H9 (cell line): ENCODE data around the gene ZDHHC1. TPM values are rescaled to one million over a fixed set of nuclear protein-coding genes. Genes with fewer than 3 reads are reported as not detected.

ENCODE experiments used
- DNase-seq: peaks from one replicate; pipeline ENCODE4 v3.0.0-alpha.2; 2017
- H2AFZ ChIP-seq: one replicate; pipeline ENCODE4 v1.6.1; 2013; ENCODE audit warnings: mild to moderate bottlenecking, low read length, control low read depth, moderate library complexity
- H2AK5ac ChIP-seq: 2 replicates; pipeline ENCODE4 v1.6.1; 2013; ENCODE audit warnings: low read length, control low read depth, mixed read lengths; ENCODE audit not compliant: insufficient read length
- H2BK120ac ChIP-seq: one replicate; pipeline ENCODE4 v1.6.1; 2013; ENCODE audit warnings: low read depth, mild to moderate bottlenecking, low read length, control low read depth, inconsistent platforms; ENCODE audit not compliant: poor library complexity, severe bottlenecking
- H2BK12ac ChIP-seq: 2 replicates; pipeline ENCODE4 v1.6.1; 2013; ENCODE audit warnings: low read length, control low read depth, mixed read lengths, low read depth; ENCODE audit not compliant: insufficient read length
- H2BK15ac ChIP-seq: 2 replicates; pipeline ENCODE4 v1.6.1; 2013; ENCODE audit warnings: low read depth, low read length, control low read depth
- H2BK20ac ChIP-seq: one replicate; pipeline ENCODE4 v1.6.1; 2013; ENCODE audit warnings: low read depth, mild to moderate bottlenecking, low read length, control low read depth, inconsistent platforms; ENCODE audit not compliant: poor library complexity, severe bottlenecking
- H2BK5ac ChIP-seq: 2 replicates; pipeline ENCODE4 v1.6.1; 2013; ENCODE audit warnings: low read length, control low read depth, mixed read lengths; ENCODE audit not compliant: insufficient read length
- H3K14ac ChIP-seq: 2 replicates; pipeline ENCODE4 v1.6.1; 2013; ENCODE audit warnings: low read length, control low read depth; ENCODE audit not compliant: insufficient read depth
- H3K18ac ChIP-seq: 2 replicates; pipeline ENCODE4 v1.6.1; 2013; ENCODE audit warnings: low read depth, mild to moderate bottlenecking, mixed read lengths, low read length, control low read depth; ENCODE audit not compliant: insufficient read length
- H3K23ac ChIP-seq: 2 replicates; pipeline ENCODE4 v1.6.1; 2013; ENCODE audit warnings: low read length, control low read depth, mixed read lengths, low read depth; ENCODE audit not compliant: insufficient read length
- H3K23me2 ChIP-seq: 2 replicates; pipeline ENCODE4 v1.6.1; 2013; ENCODE audit warnings: low read depth, mild to moderate bottlenecking, mixed read lengths, low read length, control low read depth; ENCODE audit not compliant: insufficient read length, poor library complexity, severe bottlenecking
- H3K27ac ChIP-seq: 2 replicates; pipeline ENCODE4 v1.5.1; 2013; ENCODE audit warnings: low read length, control low read depth, mixed read lengths, low read depth; ENCODE audit not compliant: insufficient read length
- H3K27me3 ChIP-seq: 2 replicates; pipeline ENCODE4 v1.6.1; 2013; ENCODE audit warnings: low read length, control low read depth, inconsistent platforms; ENCODE audit not compliant: insufficient read depth
- H3K4ac ChIP-seq: 2 replicates; pipeline ENCODE4 v1.6.1; 2013; ENCODE audit warnings: low read depth, mild to moderate bottlenecking, control low read depth, inconsistent platforms, low read length, moderate library complexity
- H3K4me1 ChIP-seq: 2 replicates; pipeline ENCODE4 v1.6.1; 2013; ENCODE audit warnings: low read length, control low read depth, inconsistent platforms; ENCODE audit not compliant: insufficient read depth
- H3K4me2 ChIP-seq: 2 replicates; pipeline ENCODE4 v1.6.1; 2013; ENCODE audit warnings: low read length, control low read depth, mixed read lengths; ENCODE audit not compliant: insufficient read length, insufficient read depth
- H3K56ac ChIP-seq: 2 replicates; pipeline ENCODE4 v1.6.1; 2013; ENCODE audit warnings: low read depth, mild to moderate bottlenecking, mixed read lengths, low read length, control low read depth; ENCODE audit not compliant: insufficient read length
- H3K79me1 ChIP-seq: 2 replicates; pipeline ENCODE4 v1.6.1; 2013; ENCODE audit warnings: low read depth, mild to moderate bottlenecking, moderate library complexity, low read length, control low read depth, inconsistent platforms; ENCODE audit not compliant: insufficient read depth, poor library complexity, severe bottlenecking
- H3K79me2 ChIP-seq: 2 replicates; pipeline ENCODE4 v1.6.1; 2013; ENCODE audit warnings: low read length, control low read depth, inconsistent platforms; ENCODE audit not compliant: insufficient read depth
- H3K9ac ChIP-seq: 2 replicates; pipeline ENCODE4 v1.6.1; 2013; ENCODE audit warnings: low read length, control low read depth, mixed read lengths; ENCODE audit not compliant: insufficient read length; ENCODE audit errors: extremely low read depth
- H3K9me3 ChIP-seq: one replicate; pipeline ENCODE4 v1.6.1; 2013; ENCODE audit warnings: low read depth, low read length, inconsistent platforms; ENCODE audit not compliant: control insufficient read depth
- H3T11ph ChIP-seq: one replicate; pipeline ENCODE4 v1.6.1; 2013; ENCODE audit warnings: mild to moderate bottlenecking, low read length, control low read depth, inconsistent platforms
- H4K20me1 ChIP-seq: one replicate; pipeline ENCODE4 v1.6.1; 2013; ENCODE audit not compliant: control insufficient read depth, insufficient read length, insufficient read depth
- H4K5ac ChIP-seq: 2 replicates; pipeline ENCODE4 v1.6.1; 2013; ENCODE audit warnings: low read depth, mild to moderate bottlenecking, mixed read lengths, low read length, control low read depth; ENCODE audit not compliant: insufficient read length
- H4K8ac ChIP-seq: replicated peaks from 2 replicates; pipeline ENCODE4 v1.6.1; 2013; ENCODE audit warnings: low read length, control low read depth, mixed read lengths, low read depth; ENCODE audit not compliant: insufficient read length
- H4K91ac ChIP-seq: 2 replicates; pipeline ENCODE4 v1.6.1; 2013; ENCODE audit warnings: low read depth, mild to moderate bottlenecking, moderate library complexity, mixed read lengths, low read length, control low read depth; ENCODE audit not compliant: insufficient read length
- H3K27ac Mint-ChIP-seq, 3 experiments: 2 replicates in 2 of 3; 3 replicates in 1 of 3; pipeline ENCODE4 v1.8.0; 2020 to 2021; ENCODE audit warnings: mixed read lengths in 3 of 3, mild to moderate bottlenecking in 1 of 3, moderate library complexity in 1 of 3
- H3K27me3 Mint-ChIP-seq: 2 replicates; pipeline ENCODE4 v1.8.0; 2021; ENCODE audit warnings: low read depth, mild to moderate bottlenecking, moderate library complexity, mixed read lengths
- H3K36me3 Mint-ChIP-seq, 3 experiments: 2 replicates in 2 of 3; 3 replicates in 1 of 3; pipeline ENCODE4 v1.8.0; 2020 to 2021; ENCODE audit warnings: low read depth in 3 of 3, mixed read lengths in 3 of 3; ENCODE audit not compliant: insufficient read depth in 1 of 3
- H3K4me1 Mint-ChIP-seq, 2 experiments: 2 replicates each; pipeline ENCODE4 v1.8.0; 2020; ENCODE audit warnings: mixed read lengths in 2 of 2
- H3K4me3 Mint-ChIP-seq, 2 experiments: 2 replicates in 1 of 2; 3 replicates in 1 of 2; pipeline ENCODE4 v1.8.0; 2020 to 2021; ENCODE audit warnings: mild to moderate bottlenecking in 2 of 2, mixed read lengths in 2 of 2, moderate library complexity in 1 of 2
- H3K9me3 Mint-ChIP-seq, 2 experiments: 2 replicates in 1 of 2; 3 replicates in 1 of 2; pipeline ENCODE4 v1.8.0; 2020; ENCODE audit warnings: mild to moderate bottlenecking in 2 of 2, mixed read lengths in 2 of 2, moderate library complexity in 1 of 2
- CTCF ChIP-seq: fragments of 200-600 bp; sonication (generic); conservative IDR thresholded peaks from 3 replicates; pipeline ENCODE4 v1.8.0; 2021; ENCODE audit warnings: antibody characterized with exemption, mild to moderate bottlenecking
- WGBS: extraction: QIAGEN DNeasy Blood & Tissue Kit; methylation state at CpG from one replicate; pipeline ENCODE4 v1.1.7; 2013; ENCODE audit warnings: missing lambda C conversion rate, low lambda C conversion rate, mixed read lengths; ENCODE audit not compliant: insufficient read length; ENCODE audit errors: extremely low coverage; 5-methylcytosine and 5-hydroxymethylcytosine counted together
- total RNA-seq: library from RNA; stranded (reverse); gene quantifications from 2 replicates; pipeline ENCODE4 v1.2.1, GENCODE V29; 2021

ZDHHC1 gene
- total RNA-seq, 1 experiment from 2014 or later, result 3.7 TPM

- TF ChIP-seq CTCF, result no peak
- Mint-ChIP-seq H3K27ac (peak overlapping the region; percentile 36 to 81 (median 55); a peak in 4 of 7 replicates), H3K9me3 (no peaks in the 10 kb centered on the region), H3K4me3 (peak overlapping the region in 1 of 2 experiments; percentile 67; a peak in 1 of 5 replicates), H3K36me3 (no peaks in the 10 kb centered on the region; a peak in 1 of 7 replicates), H3K27me3 (peaks cover 16% of the 10 kb centered on the region), H3K4me1 (peaks cover 74 to 75% of the 10 kb centered on the region in 2 experiments)
- Histone ChIP-seq H3K9ac (no peak overlapping the region), H2AFZ (no peak overlapping the region), H3K79me2 (no peaks in the 10 kb centered on the region; the same call in 1 of the 2 replicates), H3K9me3 (no peaks in the 10 kb centered on the region), H3K27ac (peak overlapping the region; percentile 89), H3K79me1 (no peaks in the 10 kb centered on the region), H2BK120ac (no peak overlapping the region), H2BK20ac (no peak overlapping the region), H4K8ac (no peak overlapping the region), H2AK5ac (no peak overlapping the region), H3K56ac (no peak overlapping the region), H3K23me2 (peaks cover 5% of the 10 kb centered on the region), H2BK12ac (no peak overlapping the region), H3K18ac (no peak overlapping the region), H3K27me3 (no peaks in the 10 kb centered on the region; the same call in 1 of the 2 replicates), H2BK15ac (no peak overlapping the region), H3K4me2 (peak overlapping the region; percentile 22), H2BK5ac (no peak overlapping the region), H3K23ac (no peak overlapping the region), H3T11ph (no peak overlapping the region), H3K4ac (no peak overlapping the region), H4K91ac (no peak overlapping the region), H4K5ac (no peak overlapping the region), H4K20me1 (no peaks in the 10 kb centered on the region), H3K14ac (no peak overlapping the region), H3K4me1 (peaks cover 32% of the 10 kb centered on the region)
- no CpG with 5 or more reads among the region's 4 CpGs for whole genome bisulfite sequencing
- DNase-seq, result no peak
Measured at GRCh38 chr16:67425580-67425979, 9.3 kb upstream of the ZDHHC1 start.
